Measurements from ENCODE around the gene TOMM20. TPM values are rescaled to one million over a fixed set of nuclear protein-coding genes. Genes with fewer than 3 reads are reported as not detected.
"Not testable (repeated sequence)": the region's sequence is repeated elsewhere in the genome, so short reads cannot be mapped to it uniquely, and the experiment has no call there.

Gene TOMM20
- total and polyA plus RNA-seq, 2 donors (not counting 1 experiment from before 2014, with no cell fraction given), result 85.5 to 111 TPM

- peaks cover 1% of the 10 kb centered on the region for H3K9me3 ChIP-seq (ENCODE audit: control insufficient read depth, insufficient read depth, low read depth, low read length)
- DNase-seq (ENCODE audit: low read depth in 2 of 2), result no peak
- H2AFZ ChIP-seq (ENCODE audit: low read length), result no peak overlapping the region
- H3K4me1 ChIP-seq (ENCODE audit: control insufficient read depth, extremely low read depth, insufficient read depth, low read length), result peaks cover 47% of the 10 kb centered on the region
- no peak overlapping the region for H3K9ac ChIP-seq (ENCODE audit: insufficient read depth, low read length)
- H4K20me1 ChIP-seq (ENCODE audit: control insufficient read depth, extremely low read depth, insufficient read depth, low read length), result no peaks in the 10 kb centered on the region
- H3K27me3 ChIP-seq (ENCODE audit: control insufficient read depth, insufficient read depth, low read length), result no peaks in the 10 kb centered on the region
- no peaks in the 10 kb centered on the region for H3K79me2 ChIP-seq (ENCODE audit: control insufficient read depth, insufficient read depth, low read length)
- peak overlapping the region; percentile 97 for H3K27ac ChIP-seq (ENCODE audit: insufficient read depth, low read length)
- H3K36me3 ChIP-seq (ENCODE audit: control insufficient read depth, insufficient read depth, low read length), result no peaks in the 10 kb centered on the region
- H3K4me2 ChIP-seq (ENCODE audit: extremely low read depth, insufficient read depth, low read length), result peak overlapping the region; percentile 79
- H3K4me3 ChIP-seq (replicated peaks in 1 of 4; ENCODE audit: control extremely low read depth in 1 of 4, insufficient read depth in 1 of 4, low read depth in 3 of 4, low read length in 4 of 4), result no peak overlapping the region
- TF ChIP-seq EZH2 (IDR thresholded peaks at IDR 0.05; ENCODE audit: low read length, missing control alignments) (no peak), CTCF (conservative IDR thresholded peaks at IDR 0.05 in 1 of 2, IDR thresholded peaks at IDR 0.05 in 1 of 2; ENCODE audit: low read depth in 1 of 2, low read length in 2 of 2) (no peak)
Measured at GRCh38 chr1:235073968-235074522, 54.6 kb downstream of the TOMM20 start.

- Histone ChIP-seq H4K20me1 (ENCODE audit: control insufficient read depth, extremely low read depth, insufficient read depth, low read length) (no peaks in the 10 kb centered on the region), H3K4me2 (ENCODE audit: extremely low read depth, insufficient read depth, low read length) (no peak overlapping the region), H3K79me2 (ENCODE audit: control insufficient read depth, insufficient read depth, low read length) (no peaks in the 10 kb centered on the region), H3K9me3 (ENCODE audit: control insufficient read depth, insufficient read depth, low read depth, low read length) (peaks cover 1% of the 10 kb centered on the region), H3K9ac (ENCODE audit: insufficient read depth, low read length) (no peak overlapping the region), H3K27ac (ENCODE audit: insufficient read depth, low read length) (peak overlapping the region; percentile 97), H2AFZ (ENCODE audit: low read length) (no peak overlapping the region), H3K4me3 (replicated peaks in 1 of 4; ENCODE audit: control extremely low read depth in 1 of 4, insufficient read depth in 1 of 4, low read depth in 3 of 4, low read length in 4 of 4) (no peak overlapping the region), H3K4me1 (ENCODE audit: control insufficient read depth, extremely low read depth, insufficient read depth, low read length) (peaks cover 44% of the 10 kb centered on the region), H3K27me3 (ENCODE audit: control insufficient read depth, insufficient read depth, low read length) (no peaks in the 10 kb centered on the region), H3K36me3 (ENCODE audit: control insufficient read depth, insufficient read depth, low read length) (no peaks in the 10 kb centered on the region)
- DNase-seq (ENCODE audit: low read depth in 2 of 2), result peak in 1 of 2 donors; percentile 31
- TF ChIP-seq EZH2 (IDR thresholded peaks at IDR 0.05; ENCODE audit: low read length, missing control alignments) (no peak), CTCF (conservative IDR thresholded peaks at IDR 0.05 in 1 of 2, IDR thresholded peaks at IDR 0.05 in 1 of 2; ENCODE audit: low read depth in 1 of 2, low read length in 2 of 2) (no peak)
Measured at GRCh38 chr1:235073331-235073967, 55.2 kb downstream of the TOMM20 start.

- not testable (repeated sequence) for H3K36me3 ChIP-seq (ENCODE audit: control insufficient read depth, insufficient read depth, low read length); H3K79me2 ChIP-seq (ENCODE audit: control insufficient read depth, insufficient read depth, low read length); H3K4me2 ChIP-seq (ENCODE audit: extremely low read depth, insufficient read depth, low read length); H3K9me3 ChIP-seq (ENCODE audit: control insufficient read depth, insufficient read depth, low read depth, low read length); H4K20me1 ChIP-seq (ENCODE audit: control insufficient read depth, extremely low read depth, insufficient read depth, low read length); H3K4me3 ChIP-seq (replicated peaks in 1 of 4; ENCODE audit: control extremely low read depth in 1 of 4, insufficient read depth in 1 of 4, low read depth in 3 of 4, low read length in 4 of 4); H3K27ac ChIP-seq (ENCODE audit: insufficient read depth, low read length); DNase-seq (ENCODE audit: low read depth in 2 of 2); H2AFZ ChIP-seq (ENCODE audit: low read length); H3K27me3 ChIP-seq (ENCODE audit: control insufficient read depth, insufficient read depth, low read length); H3K9ac ChIP-seq (ENCODE audit: insufficient read depth, low read length)
- peaks cover 42% of the 10 kb centered on the region for H3K4me1 ChIP-seq (ENCODE audit: control insufficient read depth, extremely low read depth, insufficient read depth, low read length)
Measured at GRCh38 chr1:235072577-235072976, 56.1 kb downstream of the TOMM20 start.
